Measurements from ENCODE around the gene ZNF236. TPM values are rescaled to one million over a fixed set of nuclear protein-coding genes. Genes with fewer than 3 reads are reported as not detected.

ZNF236 gene
- total RNA-seq, 4 donors from 2014 or later = 21.0 to 36.3 (median 31.8) TPM

- Histone ChIP-seq H3K36me3 (peaks cover 0 to 93% (median 4%) of the 10 kb centered on the region in 3 donors), H3K9me3 (no peaks in the 10 kb centered on the region), H3K4me1 (no peaks in the 10 kb centered on the region), H3K27me3 (no peaks in the 10 kb centered on the region), H3K27ac (no peak overlapping the region), H3K4me3 (no peak overlapping the region)
- no peak for TF ChIP-seq CTCF (IDR thresholded peaks at IDR 0.05)
- no peak for TF ChIP-seq POLR2A (IDR thresholded peaks at IDR 0.05)
- no peak for TF ChIP-seq EP300 (IDR thresholded peaks at IDR 0.05)
- DNase-seq (ENCODE audit: low spot score in 2 of 2) = no peak
- 83 to 87% methylated on average over 7 of the region's 7 CpGs for WGBS, 2 donors
Measured at GRCh38 chr18:76911440-76911839, 89.1 kb downstream of the ZNF236 start.

- no peak overlapping the region for H3K4me3 ChIP-seq
- 90 to 91% methylated on average over 7 of the region's 7 CpGs for WGBS, 2 donors
- H3K4me1 ChIP-seq = no peaks in the 10 kb centered on the region
- H3K27ac ChIP-seq = no peak overlapping the region
- H3K36me3 ChIP-seq = peaks cover 0 to 97% (median 4%) of the 10 kb centered on the region in 3 donors
- DNase-seq (ENCODE audit: low spot score in 2 of 2) = no peak
- TF ChIP-seq POLR2A (IDR thresholded peaks at IDR 0.05) = no peak
- TF ChIP-seq EP300 (IDR thresholded peaks at IDR 0.05) = no peak
- no peak for TF ChIP-seq CTCF (IDR thresholded peaks at IDR 0.05)
- H3K27me3 ChIP-seq = no peaks in the 10 kb centered on the region
- no peaks in the 10 kb centered on the region for H3K9me3 ChIP-seq
Measured at GRCh38 chr18:76913583-76913982, 91.2 kb downstream of the ZNF236 start.

- Histone ChIP-seq H3K4me1 (no peaks in the 10 kb centered on the region), H3K27me3 (no peaks in the 10 kb centered on the region), H3K36me3 (peaks cover 0 to 97% (median 4%) of the 10 kb centered on the region in 3 donors), H3K9me3 (no peaks in the 10 kb centered on the region), H3K27ac (no peak overlapping the region), H3K4me3 (no peak overlapping the region)
- 79 to 83% methylated on average over 8 of the region's 8 CpGs for WGBS, 2 donors
- TF ChIP-seq EP300 (IDR thresholded peaks at IDR 0.05) (no peak), POLR2A (IDR thresholded peaks at IDR 0.05) (no peak), CTCF (IDR thresholded peaks at IDR 0.05) (no peak)
- DNase-seq (ENCODE audit: low spot score in 2 of 2) = no peak
Measured at GRCh38 chr18:76914314-76914713, 92.0 kb downstream of the ZNF236 start.

GRCh38 chr18:76914796-76915195, 92.4 kb downstream of the ZNF236 start:
- Histone ChIP-seq H3K27me3 (no peaks in the 10 kb centered on the region), H3K36me3 (peaks cover 0 to 97% (median 4%) of the 10 kb centered on the region in 3 donors), H3K9me3 (no peaks in the 10 kb centered on the region), H3K27ac (no peak overlapping the region), H3K4me1 (no peaks in the 10 kb centered on the region), H3K4me3 (no peak overlapping the region)
- no peak for DNase-seq (ENCODE audit: low spot score in 2 of 2)
- WGBS, 2 donors = 61 to 77% methylated on average over 3 of the region's 3 CpGs
- no peak for TF ChIP-seq CTCF (IDR thresholded peaks at IDR 0.05)
- no peak for TF ChIP-seq POLR2A (IDR thresholded peaks at IDR 0.05)
- TF ChIP-seq EP300 (IDR thresholded peaks at IDR 0.05) = no peak

- H3K27ac ChIP-seq = no peak overlapping the region
- no peaks in the 10 kb centered on the region for H3K9me3 ChIP-seq
- H3K4me1 ChIP-seq = no peaks in the 10 kb centered on the region
- DNase-seq (ENCODE audit: low spot score in 2 of 2) = no peak
- H3K36me3 ChIP-seq = peaks cover 0 to 97% (median 4%) of the 10 kb centered on the region in 3 donors
- no peak overlapping the region for H3K4me3 ChIP-seq
- TF ChIP-seq POLR2A (IDR thresholded peaks at IDR 0.05) = no peak
- TF ChIP-seq EP300 (IDR thresholded peaks at IDR 0.05) = no peak
- no peak for TF ChIP-seq CTCF (IDR thresholded peaks at IDR 0.05)
- no peaks in the 10 kb centered on the region for H3K27me3 ChIP-seq
- WGBS, 2 donors = 84 to 88% methylated on average over 5 of the region's 5 CpGs
Measured at GRCh38 chr18:76915456-76915855, 93.1 kb downstream of the ZNF236 start.

Measured in tibial nerve (tissue), 4 donors.